NB4 (cell line): ENCODE results near the gene INPP5B.

Source experiments
- DNase-seq: peaks from one replicate; pipeline ENCODE4 v3.0.0; 2010; ENCODE audit warnings: low read depth
- H3K4me3 ChIP-seq: one replicate; pipeline ENCODE4 v1.5.1; 2011; ENCODE audit warnings: mild to moderate bottlenecking, low read depth, low read length, moderate library complexity
- MAX ChIP-seq: IDR thresholded peaks from 2 replicates; pipeline ENCODE4 v1.6.1; 2011; ENCODE audit warnings: low read depth, low read length
- MYC ChIP-seq: IDR thresholded peaks from 2 replicates; pipeline ENCODE4 v1.6.1; 2011; ENCODE audit warnings: low read depth, low read length
- POLR2A ChIP-seq: IDR thresholded peaks from 2 replicates; pipeline ENCODE4 v1.6.1; 2011; ENCODE audit warnings: mild to moderate bottlenecking; ENCODE audit not compliant: insufficient read length; ENCODE audit errors: extremely low read depth
- TF ChIP-seq, protein P1 (sequence below): IDR thresholded peaks from one replicate; pipeline ENCODE4 v1.5.1; 2012; ENCODE audit warnings: low read depth, low read length

INPP5B gene

GRCh38 chr1:37859507-37860345, 87.1 kb downstream of the INPP5B start, which contains the start of gene MTF1:
Gene MTF1, minus strand, starts transcription at chr1:37859592. Its CDS starts 1,934 bp downstream, at chr1:37857658.
- DNase-seq = peak; percentile 98
- TF ChIP-seq POLR2A = peak; percentile 89
- TF ChIP-seq, protein P1, sequence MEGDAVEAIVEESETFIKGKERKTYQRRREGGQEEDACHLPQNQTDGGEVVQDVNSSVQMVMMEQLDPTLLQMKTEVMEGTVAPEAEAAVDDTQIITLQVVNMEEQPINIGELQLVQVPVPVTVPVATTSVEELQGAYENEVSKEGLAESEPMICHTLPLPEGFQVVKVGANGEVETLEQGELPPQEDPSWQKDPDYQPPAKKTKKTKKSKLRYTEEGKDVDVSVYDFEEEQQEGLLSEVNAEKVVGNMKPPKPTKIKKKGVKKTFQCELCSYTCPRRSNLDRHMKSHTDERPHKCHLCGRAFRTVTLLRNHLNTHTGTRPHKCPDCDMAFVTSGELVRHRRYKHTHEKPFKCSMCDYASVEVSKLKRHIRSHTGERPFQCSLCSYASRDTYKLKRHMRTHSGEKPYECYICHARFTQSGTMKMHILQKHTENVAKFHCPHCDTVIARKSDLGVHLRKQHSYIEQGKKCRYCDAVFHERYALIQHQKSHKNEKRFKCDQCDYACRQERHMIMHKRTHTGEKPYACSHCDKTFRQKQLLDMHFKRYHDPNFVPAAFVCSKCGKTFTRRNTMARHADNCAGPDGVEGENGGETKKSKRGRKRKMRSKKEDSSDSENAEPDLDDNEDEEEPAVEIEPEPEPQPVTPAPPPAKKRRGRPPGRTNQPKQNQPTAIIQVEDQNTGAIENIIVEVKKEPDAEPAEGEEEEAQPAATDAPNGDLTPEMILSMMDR = peak; percentile 85
- peak; percentile 94 for TF ChIP-seq MYC
- TF ChIP-seq MAX = peak; percentile 88
- H3K4me3 ChIP-seq = peak within 1 kb of the TSS; percentile 96

DNA sequence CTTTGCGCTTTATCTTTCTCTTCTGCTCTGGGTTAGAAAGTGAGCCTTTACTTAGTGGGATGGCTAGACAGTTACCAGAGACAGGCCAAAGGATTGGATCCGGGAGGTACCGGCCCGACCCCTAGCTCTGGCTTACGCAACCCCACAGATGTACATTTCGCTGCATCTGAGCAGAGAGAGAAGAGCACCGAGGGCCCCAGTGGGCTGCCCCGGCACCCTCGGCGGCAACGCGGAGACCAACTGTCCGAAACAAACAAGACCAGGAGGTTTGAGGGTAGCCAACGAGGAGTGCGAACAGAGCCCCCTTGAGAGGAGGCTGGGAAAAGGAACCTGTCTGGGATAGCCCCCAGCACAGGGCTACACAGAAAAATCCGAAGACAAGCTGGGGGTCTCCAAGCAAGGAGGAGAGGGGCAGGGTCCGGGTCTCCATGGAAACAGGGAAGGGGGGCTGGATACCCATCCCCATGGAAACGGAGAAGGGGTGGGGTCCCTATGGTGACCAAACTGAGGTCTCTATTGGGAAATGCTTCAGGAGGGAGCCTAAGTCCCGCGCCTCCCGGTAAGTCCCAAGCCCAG, 87.8 kb downstream of the INPP5B start:
- TF ChIP-seq, protein P1 = no peak
- TF ChIP-seq MYC (no peak), MAX (no peak), POLR2A (no peak)
- peak; percentile 44 for DNase-seq

GRCh38 chr1:37854406-37854805, 92.4 kb downstream of the INPP5B start:
- H3K4me3 ChIP-seq = no peak overlapping the region
- DNase-seq = no peak
- TF ChIP-seq MAX = no peak
- no peak for TF ChIP-seq MYC
- TF ChIP-seq, protein P1 = no peak
- no peak for TF ChIP-seq POLR2A

More for the DNA sequence above, 87.8 kb downstream of the INPP5B start:
- peak overlapping the region; percentile 96 for H3K4me3 ChIP-seq

- TF ChIP-seq MYC = no peak
- TF ChIP-seq, protein P1 = no peak
- no peak for TF ChIP-seq POLR2A
- TF ChIP-seq MAX = no peak
Observed at GRCh38 chr1:37853157-37853556, 93.7 kb downstream of the INPP5B start.

DNA sequence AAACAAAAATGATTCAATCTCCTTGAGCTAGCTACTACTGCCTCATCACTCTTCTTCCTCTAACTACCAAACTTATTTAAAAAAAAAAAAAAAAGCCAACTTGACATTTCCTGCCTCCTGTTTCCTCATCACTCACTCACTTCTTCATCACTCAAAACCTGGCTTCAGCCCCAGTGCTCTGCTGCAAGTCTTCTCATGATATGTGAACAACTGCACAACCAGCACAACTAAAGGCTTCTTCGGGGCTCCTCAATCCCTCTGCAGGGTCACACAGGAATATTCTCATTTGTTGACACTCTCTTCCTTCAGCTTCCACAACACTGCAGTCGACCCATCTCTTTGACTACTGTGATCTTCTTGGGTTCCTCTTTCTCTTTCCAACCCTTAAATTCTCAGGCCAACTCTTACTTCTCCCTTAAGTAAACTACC, 95.1 kb downstream of the INPP5B start:
- no peak for TF ChIP-seq MYC
- TF ChIP-seq, protein P1 = no peak
- TF ChIP-seq POLR2A = no peak
- no peak for TF ChIP-seq MAX
- peak overlapping the region; percentile 10 for H3K4me3 ChIP-seq
- peak; percentile 64 for DNase-seq

More at GRCh38 chr1:37853157-37853556, 93.7 kb downstream of the INPP5B start:
- peak overlapping the region; percentile 19 for H3K4me3 ChIP-seq
- no peak for DNase-seq
